Activated CD4-positive, CD25-positive, alpha-beta regulatory T cell treated with anti-CD3 and anti-CD28 coated beads, Interleukin-2, amount 50 U/mL, for 72 hours (primary cell): ENCODE measurements around the gene NOTCH3.
A peak's percentile ranks its signal among the peaks of the same experiment; 100 is the strongest.

Experiments
- DNase-seq: peaks from one replicate; pipeline ENCODE4 v3.0.0; 2021

The NOTCH3 gene

GRCh38 chr19:15235781-15236180 is 35.0 kb upstream of the NOTCH3 start:
- no peak for DNase-seq

- no peak for DNase-seq
Observed at GRCh38 chr19:15234431-15235130, 33.8 kb upstream of the NOTCH3 start.

DNA sequence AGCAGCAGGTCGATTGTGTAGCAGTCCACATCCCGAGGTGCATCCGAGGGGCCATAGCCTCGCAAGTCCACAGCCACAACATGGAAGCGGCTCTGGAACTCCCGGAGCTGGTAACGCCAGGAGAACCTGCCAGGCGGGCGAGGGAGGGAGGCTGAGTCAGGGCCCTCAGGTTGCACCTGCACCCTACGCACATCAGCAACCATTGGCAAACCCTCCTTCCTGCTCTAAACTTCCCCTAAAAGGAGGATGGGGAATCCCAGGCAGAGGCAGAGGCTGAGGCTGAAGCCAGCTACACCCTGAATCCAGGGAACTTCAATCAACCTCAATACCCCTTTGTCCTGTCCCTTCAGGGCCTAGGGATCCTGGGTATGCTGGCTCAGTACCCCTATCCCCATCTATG is 30.5 kb upstream of the NOTCH3 start:
- no peak for DNase-seq

DNA sequence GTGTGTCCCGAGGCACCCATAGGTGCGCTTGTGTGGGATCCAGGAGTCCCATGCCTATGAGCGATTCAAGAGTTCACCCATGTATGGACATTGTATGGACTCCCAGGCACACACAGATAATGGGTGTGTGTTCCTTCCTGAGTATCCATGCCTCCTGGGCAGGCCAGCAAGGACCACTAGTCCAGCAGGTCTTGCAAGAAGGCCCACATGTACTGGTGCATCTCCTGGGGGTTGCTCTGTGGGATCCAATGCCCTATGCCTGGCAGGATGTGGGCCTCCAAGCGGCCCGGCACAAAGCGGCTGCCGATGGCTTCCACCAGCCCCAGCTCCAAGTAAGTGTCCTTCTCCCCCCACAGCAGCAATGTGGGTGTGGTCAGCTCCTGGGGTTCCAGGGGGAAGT is 26.5 kb upstream of the NOTCH3 start:
- no peak for DNase-seq

- no peak for DNase-seq
Observed at GRCh38 chr19:15225760-15226159, 25.0 kb upstream of the NOTCH3 start.

DNA sequence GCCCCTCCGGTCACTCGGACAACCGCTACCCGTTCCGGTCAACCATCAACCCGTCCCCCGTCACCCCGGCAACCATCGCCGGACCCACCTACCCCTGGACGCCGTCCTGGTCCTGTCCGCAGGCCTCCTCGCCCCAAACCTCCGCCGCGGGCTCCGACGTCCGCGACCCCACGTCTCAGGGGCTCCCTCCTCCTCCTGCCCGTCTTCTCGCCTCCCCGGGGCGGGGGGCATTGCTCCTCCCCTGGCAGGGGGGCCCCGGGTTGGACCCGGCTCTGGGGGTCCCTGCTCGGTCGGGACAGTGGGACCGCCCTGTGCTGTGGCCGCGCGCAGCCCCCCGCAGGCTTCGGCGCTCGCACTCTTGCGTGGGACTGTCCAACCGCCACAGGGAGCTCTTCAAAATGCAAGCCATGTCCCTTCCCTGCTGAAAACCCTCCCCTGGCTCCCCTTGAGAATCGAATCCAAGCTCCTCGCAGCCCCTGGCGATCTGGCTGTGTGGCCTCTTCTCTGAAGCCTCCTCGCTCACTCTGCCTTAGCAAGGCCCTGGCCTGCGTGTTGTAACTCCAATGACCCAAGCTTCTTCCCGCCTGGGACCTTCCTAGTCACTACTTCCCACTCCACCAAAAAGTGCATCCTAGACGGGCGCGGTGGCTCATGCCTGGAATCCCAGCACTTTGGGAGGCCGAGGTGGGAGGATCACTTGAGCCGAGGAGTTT is 23.0 kb upstream of the NOTCH3 start:
- DNase-seq: no peak

- peak; percentile 61 for DNase-seq
Observed at GRCh38 chr19:15222738-15223648, 22.2 kb upstream of the NOTCH3 start.

GRCh38 chr19:15220833-15221232 is 20.0 kb upstream of the NOTCH3 start:
- no peak for DNase-seq

GRCh38 chr19:15218501-15218900 is 17.7 kb upstream of the NOTCH3 start:
- no peak for DNase-seq

DNA sequence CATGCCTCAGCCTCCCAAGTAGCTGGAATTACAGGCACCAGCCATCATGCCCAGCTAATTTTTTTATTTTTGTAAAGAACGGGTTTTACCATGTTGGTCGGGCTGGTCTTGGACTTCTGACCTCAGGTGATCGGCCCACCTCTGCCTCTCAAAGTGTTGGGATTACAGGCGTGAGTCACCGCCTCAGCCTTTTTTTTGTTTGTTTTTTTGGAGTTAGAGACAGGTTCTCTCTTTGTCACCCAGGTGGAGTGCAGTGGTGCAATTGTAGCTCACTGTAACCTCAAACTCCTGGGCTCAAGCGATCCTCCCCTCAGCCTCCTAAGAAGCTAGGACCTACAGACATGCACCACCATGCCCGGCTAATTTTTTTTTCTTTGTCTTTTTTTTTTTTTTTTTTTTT is 15.6 kb upstream of the NOTCH3 start:
- DNase-seq: no peak

- no peak for DNase-seq
Observed at GRCh38 chr19:15213715-15214381, 13.1 kb upstream of the NOTCH3 start.

GRCh38 chr19:15212711-15213110 is 11.9 kb upstream of the NOTCH3 start:
- no peak for DNase-seq

- DNase-seq: no peak
Observed at GRCh38 chr19:15210323-15210781, 9.6 kb upstream of the NOTCH3 start.

DNA sequence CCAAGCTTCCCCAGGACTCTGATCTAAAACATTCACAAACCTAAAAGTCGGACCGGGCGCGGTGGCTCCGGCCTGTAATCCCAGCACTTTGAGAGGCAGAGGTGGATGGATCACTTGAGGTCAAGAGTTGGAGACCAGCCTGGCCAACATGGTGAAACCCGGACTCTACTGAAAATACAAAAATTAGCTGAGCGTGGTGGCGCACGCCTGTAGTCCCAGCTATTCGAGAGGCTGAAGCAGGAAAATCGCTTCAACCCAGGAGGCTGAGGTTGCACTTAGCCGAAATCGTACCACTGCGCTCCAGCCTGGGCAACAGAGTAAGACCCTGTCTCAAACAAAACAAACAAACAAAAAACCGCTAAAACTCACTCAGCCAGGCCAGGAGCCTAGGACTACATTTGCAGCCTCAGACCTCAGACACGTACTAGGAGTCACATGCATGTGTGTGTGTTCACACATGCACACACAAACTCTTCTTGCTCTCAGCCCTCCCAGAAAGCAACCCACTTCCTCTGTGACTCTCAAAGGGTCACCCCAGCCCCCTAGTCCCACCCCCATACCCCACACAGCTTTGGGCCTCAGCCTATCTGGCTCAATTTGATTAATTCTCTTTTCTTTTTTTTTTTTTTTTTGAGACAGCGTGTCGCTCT is 704 bp upstream of the NOTCH3 start:
- no peak for DNase-seq

DNA sequence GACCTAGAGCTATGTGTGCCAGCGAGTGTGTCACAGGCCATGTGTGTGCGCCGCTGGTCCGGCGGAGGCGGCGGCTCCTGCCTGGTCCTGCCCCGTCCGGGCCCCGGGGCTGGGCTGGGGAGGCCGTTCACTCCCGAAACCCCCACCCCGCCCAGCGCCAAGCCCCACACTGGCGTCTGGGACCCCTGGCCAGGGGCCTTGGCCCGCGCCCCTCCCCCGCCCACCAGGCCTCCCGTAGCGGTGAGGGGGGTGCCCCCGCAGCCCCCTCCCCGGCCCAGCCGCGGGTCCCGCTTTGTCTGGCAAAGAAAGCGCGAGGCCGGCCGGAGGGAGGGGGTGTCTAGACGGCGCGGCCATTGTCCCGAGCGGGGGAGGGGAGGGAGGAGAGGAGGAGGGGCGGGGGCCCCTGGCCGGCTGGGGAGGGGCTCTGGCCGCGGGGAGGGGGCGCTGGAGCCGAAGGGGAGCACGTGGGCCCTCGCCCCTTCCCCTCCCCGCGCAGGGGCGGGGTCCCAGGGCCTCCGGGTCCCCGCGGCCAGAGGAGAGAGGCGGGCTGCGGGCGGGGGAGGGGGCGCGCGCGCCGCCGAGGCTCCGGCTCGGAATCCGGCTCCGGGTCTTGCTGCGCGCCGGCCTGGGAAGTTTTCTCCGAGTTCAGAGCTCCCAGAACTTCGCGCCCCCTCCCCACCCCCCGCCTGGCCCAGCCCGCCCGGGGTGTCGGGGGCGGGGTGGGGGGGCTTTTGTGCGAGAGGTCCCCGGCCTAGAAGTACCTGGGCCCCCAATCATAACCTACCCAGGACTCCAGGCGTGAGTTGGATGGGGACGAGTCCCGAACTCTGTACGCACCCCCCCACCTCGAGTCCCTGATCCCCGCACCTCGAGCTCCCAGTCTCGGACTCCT is 888 bp downstream of the NOTCH3 start:
- no peak for DNase-seq

- no peak for DNase-seq
Observed at GRCh38 chr19:15198951-15199660, 1.7 kb downstream of the NOTCH3 start.

- no peak for DNase-seq
Observed at GRCh38 chr19:15197942-15198341, 2.9 kb downstream of the NOTCH3 start.

DNA sequence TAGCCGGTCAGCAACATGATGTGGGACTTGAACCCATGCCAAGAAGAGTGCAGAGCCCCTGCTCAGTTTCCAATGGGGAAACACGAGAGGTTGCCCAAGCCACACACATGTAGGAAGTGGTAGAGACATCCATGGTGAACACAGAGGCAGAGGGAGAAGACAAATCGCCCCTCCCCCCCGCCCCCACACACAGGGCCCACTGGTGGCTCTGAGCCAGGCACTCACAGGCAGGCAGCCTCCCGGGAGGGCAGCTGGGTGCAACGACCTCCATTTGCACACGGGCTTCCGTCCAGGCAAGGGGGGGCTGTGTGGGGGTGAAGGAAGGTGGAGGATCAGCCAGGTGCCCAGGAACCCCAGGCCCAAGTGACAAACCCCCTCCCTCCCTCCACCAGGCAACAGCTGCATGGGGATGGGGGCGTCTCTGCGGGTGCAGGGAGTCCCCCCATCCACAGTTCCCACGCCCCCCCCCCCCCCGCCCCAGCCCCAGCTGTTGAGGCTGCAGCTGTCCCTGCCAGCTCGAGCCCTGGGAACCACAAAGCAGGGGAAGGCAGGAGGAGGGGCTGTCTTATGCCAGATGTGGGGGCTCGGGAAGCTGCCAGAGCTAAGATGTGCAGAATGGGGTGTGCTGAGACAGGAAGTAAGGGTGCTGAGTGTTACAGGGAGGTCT is 3.4 kb downstream of the NOTCH3 start:
- no peak for DNase-seq

DNA sequence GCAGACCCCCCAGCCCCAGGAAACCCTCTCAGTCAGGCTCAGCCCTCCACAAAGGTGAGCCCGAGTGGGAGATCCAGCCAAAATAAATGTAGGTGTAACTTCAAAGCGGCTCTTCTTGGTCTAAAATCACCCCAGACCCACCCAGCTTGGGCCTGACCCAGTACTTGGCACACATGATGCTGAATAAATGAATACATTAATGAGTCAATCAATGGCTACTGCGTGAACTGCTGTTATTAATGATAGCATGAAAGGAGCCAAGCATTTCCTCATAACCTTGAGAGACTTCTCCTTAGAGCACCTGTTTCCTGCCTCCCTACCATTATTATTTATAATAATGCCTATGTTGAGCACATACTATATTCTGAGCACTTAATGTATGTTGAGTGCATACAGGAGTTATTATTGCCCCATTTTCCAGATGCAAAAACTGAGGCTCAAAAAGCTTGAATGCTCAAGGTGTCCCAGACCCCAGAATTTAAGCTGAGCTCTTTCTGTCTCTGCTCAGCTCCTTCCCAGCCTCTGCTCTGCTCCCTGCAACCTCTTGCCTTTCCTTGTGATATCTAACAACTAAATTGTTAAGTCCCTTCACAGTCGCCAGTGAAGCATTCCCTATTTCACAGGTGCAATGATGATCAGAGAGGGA is 4.3 kb downstream of the NOTCH3 start:
- no peak for DNase-seq
